Measurements from ENCODE around the gene ARHGAP15.

- no peak for TF ChIP-seq CTCF (IDR thresholded peaks at IDR 0.05 in 8 of 11, conservative IDR thresholded peaks at IDR 0.05 in 3 of 11)
- no peak for TF ChIP-seq POLR2A (IDR thresholded peaks at IDR 0.05)
These were observed 293.5 kb downstream of the ARHGAP15 start for GRCh38 chr2:143422681-143423080.

All from spleen (tissue), 7 donors.